ENCODE measurements around the gene EDEM3.

GRCh38 chr1:184775329-184775728 lies 20.7 kb upstream of the EDEM3 start:
- TF ChIP-seq CTCF (IDR thresholded peaks at IDR 0.05), result no peak
- no peak for TF ChIP-seq POLR2A (IDR thresholded peaks at IDR 0.05)

All from heart left ventricle (tissue), 13 donors.